Measurements from ENCODE around the gene SYTL1.

SYTL1 gene, protein sequence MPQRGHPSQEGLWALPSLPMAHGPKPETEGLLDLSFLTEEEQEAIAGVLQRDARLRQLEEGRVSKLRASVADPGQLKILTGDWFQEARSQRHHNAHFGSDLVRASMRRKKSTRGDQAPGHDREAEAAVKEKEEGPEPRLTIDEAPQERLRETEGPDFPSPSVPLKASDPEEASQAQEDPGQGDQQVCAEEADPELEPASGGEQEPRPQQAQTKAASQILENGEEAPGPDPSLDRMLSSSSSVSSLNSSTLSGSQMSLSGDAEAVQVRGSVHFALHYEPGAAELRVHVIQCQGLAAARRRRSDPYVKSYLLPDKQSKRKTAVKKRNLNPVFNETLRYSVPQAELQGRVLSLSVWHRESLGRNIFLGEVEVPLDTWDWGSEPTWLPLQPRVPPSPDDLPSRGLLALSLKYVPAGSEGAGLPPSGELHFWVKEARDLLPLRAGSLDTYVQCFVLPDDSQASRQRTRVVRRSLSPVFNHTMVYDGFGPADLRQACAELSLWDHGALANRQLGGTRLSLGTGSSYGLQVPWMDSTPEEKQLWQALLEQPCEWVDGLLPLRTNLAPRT

DNA sequence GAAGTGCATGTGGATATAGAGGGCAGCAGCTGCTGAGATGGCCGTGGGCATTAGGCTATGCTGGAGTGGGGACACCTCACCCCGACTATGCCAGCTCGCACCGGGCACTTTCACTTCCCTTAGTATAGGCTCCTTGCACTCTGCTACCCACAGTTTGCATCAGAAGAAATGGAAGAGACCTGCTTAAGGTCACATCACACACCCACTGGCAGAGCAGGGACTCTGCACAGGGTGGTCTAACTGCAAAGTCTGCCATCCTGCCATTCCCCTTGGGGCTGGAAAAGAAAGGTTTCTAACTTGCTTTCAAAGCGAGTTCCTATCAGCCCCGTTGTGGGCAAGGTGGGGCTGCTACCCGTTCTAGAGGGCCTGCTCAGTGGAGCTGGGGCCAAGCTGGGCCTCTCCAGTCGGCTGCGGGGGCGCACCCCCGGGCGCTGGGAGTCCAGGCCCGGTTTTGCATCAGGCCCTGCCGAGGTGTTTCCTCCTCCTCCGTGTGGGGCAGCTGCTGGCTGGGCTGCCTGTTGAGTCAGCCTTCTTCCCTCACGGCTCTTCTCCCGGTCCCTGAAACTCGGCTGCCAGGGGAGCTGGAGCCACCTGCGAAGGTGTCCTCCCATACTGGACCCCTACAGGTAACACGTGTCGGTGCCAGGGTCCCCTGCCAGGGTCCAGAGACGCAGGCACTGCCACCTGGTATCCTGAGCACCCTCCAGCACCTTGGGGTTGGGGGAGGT, at the start of gene SYTL1:
SYTL1 (plus strand) TSS at position 498 of the 728 bp plus-strand sequence. CDS start 3,313 bp downstream, outside the sequence.
- no peak for DNase-seq (ENCODE audit: low read depth)

DNA sequence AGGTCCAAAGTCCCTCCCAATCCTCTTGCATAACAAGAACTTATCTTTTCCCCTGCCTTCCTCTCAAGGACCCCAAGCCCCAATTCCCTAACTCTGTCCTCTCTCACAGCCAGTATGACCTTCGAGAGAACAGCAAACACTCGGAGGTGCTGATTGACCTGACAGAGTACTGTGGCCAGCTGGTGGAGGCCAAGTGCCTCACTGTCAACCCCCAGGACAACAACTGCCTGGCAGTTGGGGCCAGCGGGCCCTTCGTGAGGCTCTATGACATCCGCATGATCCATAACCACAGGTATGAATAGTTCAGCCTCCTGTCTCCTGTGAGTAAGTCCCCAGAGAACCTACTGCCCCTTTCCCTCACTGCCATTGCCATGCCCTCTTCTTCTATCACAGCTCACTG, 49.7 kb upstream of the SYTL1 start:
- DNase-seq (ENCODE audit: low read depth), result no peak

DNA sequence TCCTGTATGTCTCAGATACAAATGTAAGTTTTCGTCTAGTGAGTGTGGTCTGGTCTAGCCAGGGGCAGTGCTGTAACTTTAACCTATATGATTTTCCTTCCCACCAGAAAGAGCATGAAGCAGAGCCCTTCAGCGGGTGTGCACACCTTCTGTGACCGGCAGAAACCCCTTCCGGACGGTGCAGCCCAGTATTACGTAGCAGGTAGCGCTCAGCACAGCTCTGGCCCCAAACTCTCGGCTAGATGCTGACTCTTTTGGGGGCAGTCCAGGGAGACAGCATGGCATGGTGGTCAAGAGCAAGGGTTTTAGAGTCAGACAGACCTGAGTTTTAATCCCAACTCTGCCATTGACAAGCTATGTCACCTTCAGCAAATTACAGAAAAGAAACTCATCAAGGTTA, 47.9 kb upstream of the SYTL1 start:
- DNase-seq (ENCODE audit: low read depth), result no peak

DNA sequence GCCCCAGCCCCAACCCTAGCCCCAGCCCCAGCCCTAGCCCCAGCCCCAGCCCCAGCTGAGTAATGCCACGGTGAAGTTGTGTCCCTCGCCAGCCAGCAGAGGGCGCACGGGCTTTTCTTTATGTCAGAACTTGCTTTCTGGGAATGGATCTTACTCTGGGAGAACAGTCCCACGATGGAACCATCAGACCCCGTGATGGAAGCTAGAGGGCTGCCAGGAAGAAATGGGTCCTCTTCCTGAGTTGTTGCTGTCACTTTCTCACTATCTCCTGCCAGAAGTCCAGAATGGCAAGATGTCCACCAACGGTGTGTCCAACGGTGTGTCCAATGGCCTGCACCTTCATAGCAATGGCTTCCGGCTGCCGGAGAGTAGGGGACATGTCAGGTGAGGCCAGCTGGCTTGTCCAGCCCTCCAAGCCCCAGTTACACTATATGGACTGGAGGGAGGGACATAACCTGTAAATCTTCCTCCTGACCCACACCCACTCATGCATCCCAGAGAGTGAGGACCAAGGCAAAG, 45.0 kb upstream of the SYTL1 start:
- peak; percentile 54 for DNase-seq (ENCODE audit: low read depth)

DNA sequence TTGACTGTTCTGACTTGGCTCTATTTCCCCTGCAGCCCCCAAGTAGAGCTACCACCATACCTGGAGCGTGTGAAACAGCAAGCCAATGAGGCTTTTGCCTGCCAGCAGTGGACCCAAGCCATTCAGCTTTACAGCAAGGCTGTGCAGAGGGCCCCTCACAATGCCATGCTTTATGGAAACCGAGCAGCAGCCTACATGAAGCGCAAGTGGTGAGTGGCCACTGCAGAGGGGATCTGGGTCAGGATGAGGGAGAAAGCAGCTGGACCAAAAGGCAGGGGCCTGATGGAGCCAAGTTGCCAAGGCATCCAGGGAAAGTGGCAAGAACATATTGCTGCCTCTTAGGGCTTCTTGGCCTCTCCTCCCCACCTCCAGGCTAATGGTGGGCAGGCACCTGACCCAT, 43.9 kb upstream of the SYTL1 start:
- DNase-seq (ENCODE audit: low read depth), result no peak

DNA sequence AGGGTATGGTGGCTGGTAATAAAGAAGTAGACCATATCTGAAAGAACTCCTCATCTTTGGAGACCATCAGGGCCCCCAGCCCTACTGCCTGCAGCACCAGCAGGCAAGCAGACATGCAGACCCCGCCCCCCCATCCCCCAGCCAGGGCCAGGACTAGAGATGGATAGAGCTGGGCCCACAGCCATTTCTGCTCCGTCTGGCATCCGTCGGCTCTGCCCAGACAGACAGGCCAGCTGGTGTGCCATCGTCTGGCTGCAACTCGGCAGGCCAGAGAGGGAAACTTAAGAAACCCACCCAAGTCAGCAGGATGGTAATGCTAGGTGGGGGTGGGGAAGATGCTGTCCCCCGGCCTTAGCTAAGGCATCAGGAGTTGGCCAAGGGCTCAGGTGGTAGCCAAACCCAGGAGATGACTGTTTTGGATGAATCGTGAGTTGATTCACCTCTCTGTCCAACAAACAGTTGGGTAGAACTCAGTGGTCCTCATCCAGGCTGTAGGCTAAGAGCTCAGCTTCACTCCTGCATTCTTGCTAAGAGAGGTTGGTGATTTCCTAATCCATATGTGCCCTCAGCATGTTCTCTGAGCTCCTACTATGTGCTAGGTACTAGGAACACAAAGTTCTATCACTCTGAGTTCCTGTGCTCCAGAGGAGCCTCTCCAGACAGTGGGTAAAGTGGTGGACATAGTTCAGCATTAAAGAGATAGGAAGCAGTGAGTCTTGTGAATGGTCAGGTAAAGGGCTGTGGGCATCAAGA, 43.0 kb upstream of the SYTL1 start:
- no peak for DNase-seq (ENCODE audit: low read depth)

DNA sequence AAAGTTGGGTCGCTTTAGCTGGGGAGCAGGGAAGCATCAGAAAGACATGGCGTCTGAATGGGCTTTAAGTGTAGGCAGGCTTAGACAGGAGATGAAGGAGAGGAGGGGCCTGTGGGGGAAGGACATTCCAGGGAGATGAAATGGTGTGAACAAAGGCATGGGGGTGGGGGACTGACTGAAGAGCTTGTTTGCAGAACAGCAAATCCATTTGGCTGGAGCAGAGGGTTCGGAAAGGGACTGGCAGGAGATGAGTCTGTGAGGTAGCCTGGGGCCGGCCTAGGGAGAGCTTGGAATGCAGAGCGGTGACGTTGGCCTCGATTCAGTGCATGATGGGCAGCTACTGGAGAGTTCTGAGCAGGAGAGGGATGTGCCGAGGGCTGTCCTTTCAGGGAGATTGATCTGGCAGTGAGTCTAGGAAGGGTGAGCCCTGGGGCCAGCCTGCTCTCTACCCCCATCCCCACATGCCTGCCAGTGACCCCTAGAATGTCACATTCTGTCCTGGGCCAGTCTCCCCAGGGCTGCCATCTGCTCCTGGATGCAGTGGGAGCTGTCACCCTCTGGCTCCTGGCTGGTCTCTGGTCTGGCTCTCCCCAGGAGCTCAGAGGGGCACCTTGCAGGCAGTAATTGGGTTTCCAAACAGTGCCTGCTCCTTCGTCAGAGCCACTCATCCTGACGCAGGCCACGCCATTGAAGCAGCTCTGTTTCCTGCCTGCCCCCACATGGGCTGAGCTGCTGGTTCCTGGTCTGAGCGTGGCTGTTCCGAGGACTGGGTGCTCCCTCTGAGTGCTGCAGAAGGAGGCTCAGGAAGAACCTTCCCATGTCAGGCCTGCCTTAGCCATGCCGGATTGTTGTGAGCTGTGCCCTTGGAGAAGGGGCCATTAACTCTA, 42.2 kb upstream of the SYTL1 start:
- no peak for DNase-seq (ENCODE audit: low read depth)

DNA sequence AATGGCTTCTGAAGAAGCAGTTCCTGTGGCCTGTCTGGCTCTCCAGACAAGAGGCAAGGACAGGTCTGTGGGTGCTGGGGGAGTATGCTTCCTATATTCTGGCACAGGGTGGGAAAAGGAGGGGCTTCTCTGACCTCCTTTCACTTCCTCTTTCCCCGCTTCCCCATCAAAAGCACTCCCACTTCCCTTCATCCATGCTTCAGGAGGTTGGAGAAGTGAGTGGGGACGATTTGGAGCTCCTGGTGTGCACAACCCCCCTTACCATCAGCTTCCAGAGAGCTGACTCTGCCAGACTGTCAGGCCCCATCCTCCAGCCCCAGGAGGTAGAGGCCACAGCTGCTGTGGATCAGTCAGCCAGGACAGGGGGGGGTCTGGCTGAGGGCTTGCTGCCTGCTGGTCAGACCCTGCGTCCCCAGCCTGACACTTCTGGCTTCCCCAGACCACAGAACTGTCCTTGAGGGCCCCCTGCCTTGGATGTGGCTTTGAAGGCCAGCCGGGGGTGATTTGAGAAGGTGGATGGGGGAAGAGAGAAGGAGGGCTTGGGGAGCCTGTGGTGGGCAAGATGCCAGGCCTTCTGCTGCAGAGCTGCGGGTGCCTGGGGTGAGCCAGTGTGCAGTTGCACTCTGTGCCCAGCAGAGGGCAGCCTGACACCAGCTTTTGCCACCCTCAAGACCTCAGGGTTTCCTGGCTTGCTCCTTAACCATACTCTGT, 41.3 kb upstream of the SYTL1 start:
- DNase-seq (ENCODE audit: low read depth), result peak; percentile 43

DNA sequence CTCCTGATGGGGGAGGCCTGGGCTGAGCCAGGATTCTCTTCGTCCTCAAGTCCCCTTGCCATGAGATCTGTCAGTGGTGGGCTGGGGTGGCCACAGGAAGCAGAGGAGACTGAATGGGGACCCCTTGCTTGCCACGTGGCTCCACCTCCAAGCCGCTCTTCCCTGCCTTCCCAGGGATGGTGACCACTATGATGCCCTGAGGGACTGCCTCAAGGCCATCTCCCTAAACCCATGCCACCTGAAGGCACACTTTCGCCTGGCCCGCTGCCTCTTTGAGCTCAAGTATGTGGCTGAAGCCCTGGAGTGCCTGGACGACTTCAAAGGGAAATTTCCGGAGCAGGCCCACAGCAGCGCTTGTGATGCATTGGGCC, 40.8 kb upstream of the SYTL1 start:
- DNase-seq (ENCODE audit: low read depth), result no peak

DNA sequence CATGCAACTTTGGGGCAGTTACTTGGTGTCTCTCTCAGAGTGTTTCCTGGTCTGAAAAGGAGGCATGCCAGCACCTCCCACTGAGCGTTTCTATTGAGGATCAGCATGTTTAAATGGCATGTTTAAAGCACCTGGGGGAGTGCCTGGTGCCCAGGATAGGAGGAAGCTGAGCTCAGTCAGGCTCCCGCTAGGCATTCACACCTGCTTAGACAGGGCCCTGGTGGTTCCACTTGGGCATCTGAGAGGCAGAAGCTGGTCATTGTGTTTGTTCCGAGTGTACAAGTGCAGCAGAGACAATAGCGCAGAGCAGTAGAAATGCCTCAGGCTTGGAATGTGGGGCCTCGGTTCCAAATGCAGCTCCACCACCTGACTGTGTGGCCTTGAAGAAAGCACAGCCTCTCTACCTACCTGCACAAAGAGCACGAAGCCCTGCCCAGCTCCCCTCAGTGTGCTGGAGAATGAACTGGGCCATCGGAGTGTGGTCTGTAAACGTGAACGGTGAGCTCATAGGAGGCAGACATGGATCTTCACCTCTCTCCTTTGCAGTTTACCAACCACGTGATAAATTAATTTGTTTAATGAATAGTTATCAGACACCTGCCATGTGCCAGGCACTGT, 40.1 kb upstream of the SYTL1 start:
- no peak for DNase-seq (ENCODE audit: low read depth)

DNA sequence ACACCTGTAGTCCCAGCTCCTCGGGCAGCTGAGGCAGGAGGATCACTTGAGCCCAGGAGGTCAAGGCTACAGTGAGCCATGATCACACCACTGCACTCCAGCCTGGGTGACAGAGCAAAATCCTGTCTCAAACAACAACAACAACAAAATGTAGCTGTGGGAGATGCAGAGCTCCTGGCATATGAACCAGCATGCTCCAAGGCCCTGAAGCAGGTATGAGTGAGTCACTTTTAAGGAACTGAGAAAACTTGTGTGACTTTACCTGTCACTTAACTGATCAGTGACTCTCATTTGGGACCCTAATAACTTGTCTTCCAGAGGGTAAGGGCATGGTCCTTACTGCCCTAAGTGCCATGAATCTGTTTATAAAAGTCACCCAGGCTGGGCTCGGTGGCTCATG, 39.2 kb upstream of the SYTL1 start:
- DNase-seq (ENCODE audit: low read depth), result no peak

DNA sequence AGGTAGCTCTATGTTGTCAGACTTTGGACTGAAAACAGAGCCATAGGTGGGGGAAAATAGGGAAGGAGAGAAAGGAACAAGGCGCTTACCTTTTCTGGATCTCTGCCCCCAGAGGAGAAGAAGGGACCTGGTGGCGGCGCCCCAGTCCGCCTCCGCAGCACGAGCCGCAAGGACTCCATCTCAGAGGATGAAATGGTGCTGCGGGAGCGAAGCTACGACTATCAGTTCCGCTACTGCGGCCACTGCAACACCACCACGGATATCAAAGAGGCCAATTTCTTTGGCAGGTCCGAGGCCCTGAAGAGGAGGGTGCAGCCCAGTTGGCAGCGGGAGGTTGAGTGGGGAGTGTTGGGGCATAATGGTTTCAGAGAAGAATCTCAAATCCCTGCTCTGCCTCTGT, 38.3 kb upstream of the SYTL1 start:
- DNase-seq (ENCODE audit: low read depth), result no peak

DNA sequence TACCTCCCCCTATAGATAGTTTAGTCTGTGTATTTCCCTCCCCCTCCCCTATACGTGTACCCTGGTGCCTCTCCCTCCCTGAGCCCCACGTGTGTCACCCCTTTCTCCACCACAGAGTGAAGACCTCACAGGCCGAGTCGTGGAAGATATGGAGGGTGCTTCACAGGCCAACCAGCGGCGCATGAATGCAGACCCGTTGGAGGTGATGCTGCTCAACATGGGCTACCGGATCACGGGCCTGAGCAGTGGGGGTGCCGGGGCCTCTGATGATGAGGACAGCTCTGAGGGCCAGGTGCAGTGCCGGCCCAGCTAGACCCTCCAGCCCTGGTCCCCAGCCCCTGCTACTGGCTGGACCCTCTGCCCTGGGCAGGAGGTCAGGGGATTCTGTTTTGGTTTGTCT, 35.8 kb upstream of the SYTL1 start:
- no peak for DNase-seq (ENCODE audit: low read depth)

DNA sequence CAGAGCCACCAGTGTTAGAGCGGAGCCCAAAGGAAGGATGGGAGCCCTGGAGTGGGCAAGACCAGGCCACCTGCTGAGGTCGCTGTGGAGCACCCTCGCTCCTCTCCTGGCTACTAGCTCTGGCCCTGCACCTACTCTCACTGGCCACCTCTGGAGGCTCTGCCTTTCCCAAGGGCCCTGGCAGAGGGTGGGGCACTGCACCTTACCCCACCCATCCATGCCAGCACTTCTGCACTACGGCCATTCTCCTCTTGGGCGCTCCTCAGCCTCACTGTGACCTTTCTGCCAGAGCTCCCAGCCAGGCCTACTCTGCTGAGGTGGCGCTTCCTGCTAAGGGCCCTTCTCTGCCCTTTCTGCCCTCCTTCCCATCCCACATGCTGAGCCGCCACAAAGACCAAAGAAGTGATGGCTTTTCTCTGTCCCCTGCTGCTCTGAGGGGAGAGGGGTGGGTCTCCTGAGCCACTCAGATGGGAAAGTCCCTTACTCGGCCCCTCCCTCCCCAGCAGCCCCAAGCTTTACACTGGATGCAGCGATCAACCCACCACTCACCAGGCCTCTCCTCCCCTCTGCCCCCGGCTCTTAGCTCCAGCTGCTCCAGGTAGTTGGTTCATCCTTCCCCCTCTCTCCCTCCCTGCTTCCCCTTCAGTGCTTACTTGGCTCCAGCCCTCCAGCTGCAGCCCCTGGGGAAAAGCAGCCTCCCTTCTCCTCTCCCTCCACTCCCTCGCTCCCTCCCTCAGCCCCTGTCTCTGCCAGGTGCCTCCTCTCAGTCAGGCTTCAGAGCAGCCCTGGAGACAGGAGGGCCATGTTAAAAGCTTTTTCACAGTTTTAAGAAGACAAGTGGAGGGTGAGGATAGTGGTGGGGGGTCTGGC, 34.7 kb upstream of the SYTL1 start:
- no peak for DNase-seq (ENCODE audit: low read depth)

DNA sequence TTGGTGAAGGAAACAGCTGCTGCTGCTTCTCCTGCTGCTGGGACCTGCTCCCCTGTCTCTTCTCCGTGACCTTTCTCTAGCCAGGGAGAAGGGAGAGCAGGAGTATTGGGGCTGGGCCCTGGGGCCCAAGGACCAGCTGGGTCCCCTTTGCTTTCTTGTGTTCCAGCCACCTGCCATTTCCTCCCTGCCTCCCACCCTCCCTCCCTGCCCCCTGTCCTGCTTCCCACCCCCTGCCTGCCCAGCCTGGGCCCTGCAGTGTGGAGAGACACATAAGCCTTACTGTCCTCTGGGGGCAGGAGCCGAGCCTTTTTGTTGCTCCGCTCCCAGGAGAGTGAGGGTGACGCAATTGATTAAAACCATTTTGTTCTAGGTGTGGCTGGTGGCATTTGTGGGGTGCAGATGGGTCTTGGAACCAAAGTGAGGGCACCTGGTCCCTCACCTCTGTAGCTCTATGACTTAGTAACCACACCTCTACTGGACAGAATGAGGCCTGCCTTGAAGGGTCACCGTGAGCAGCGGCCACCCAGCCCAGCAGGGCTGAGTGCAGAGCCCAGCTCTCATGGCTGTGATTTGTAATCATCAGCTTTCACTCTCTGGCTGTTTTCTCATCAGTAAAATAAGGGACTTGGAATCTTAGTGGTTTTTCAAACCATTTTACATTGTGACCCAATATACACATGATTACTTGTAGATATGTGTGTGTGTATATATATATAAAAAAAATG, 33.8 kb upstream of the SYTL1 start:
- DNase-seq (ENCODE audit: low read depth), result no peak

DNA sequence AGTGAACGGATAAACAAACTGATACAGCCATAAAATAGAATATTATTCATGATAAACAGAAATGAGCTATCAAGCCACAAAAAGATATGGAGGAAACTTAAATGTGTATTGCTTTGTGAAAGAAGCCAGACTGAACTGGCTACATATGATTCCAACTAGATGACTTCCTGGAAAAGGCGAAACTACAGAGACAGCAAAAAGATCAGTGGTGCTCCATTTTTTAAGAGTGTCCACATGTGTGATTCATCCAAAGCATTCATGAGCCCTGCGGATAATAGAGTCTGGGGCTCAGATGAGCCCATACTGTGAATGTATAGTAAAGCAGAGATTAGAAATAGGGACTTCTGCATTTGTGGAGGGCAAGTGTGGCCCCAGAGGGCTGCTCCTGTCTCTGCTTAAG, 27.7 kb upstream of the SYTL1 start:
- no peak for DNase-seq (ENCODE audit: low read depth)

DNA sequence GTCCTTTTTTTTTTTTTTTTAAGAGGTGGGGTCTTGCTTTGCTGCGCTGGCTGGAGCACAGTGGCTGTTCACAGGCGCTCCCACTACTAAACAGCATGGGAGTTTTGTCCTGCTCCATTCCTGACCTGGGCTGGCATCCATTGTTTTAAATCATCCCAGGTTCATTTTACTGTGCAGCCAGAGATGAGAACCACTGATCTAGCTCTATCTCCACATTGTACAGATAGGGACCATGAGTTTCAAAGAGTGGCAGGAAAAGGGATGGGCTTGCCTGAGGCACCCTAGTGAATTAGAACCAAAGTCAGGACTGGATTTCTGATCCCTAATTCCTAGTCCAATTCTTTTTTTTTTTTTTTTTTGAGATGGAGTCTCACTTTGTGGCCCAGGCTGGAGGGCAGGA, 27.1 kb upstream of the SYTL1 start:
- DNase-seq (ENCODE audit: low read depth), result no peak

DNA sequence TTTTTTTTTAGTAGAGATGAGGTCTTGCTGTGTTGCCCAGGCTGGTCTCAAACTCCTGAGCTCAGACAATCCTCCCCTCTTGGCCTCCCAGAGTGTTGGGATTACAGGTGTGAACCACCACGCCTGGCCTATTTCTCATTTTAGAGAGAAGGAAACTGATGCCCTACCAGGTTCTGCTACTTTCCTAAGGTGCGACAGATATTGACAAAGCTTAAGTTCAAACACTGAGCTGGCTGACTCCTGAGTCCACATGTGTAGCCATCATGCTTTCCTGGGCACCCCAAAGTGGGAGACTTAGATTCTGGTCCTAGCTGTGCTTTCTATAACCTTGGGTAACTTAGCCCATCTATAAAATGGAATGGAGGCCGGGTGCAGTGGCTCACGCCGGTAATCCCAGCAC, 25.0 kb upstream of the SYTL1 start:
- no peak for DNase-seq (ENCODE audit: low read depth)

DNA sequence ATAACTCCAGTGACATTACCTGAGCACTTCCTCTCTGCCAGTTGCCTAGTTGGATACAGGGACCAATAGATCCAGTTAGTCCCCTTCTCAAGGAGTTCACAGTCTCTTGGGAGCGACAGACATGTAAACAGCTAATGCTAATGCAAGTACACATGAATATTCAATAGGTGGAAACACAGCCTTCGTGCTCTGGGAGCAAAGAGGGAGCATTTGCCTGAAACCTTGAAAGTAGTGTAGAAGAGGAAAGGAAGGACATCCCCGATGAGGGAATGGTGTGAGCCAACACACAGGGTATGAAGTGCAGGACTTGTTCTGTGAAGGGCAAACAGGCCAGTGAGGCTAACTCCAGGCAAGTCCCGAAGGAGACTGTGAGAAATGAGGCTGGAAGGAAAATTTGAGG, 23.7 kb upstream of the SYTL1 start:
- no peak for DNase-seq (ENCODE audit: low read depth)

Measured in stimulated activated CD8-positive, alpha-beta memory T cell treated with anti-CD3 and anti-CD28 coated beads, Interleukin-7, amount 100 ng/mL, for 24 hours (primary cell).